T-cell (primary cell): ENCODE results near the gene ISCU. TPM values are rescaled to one million over a fixed set of nuclear protein-coding genes. Genes with fewer than 3 reads are reported as not detected.

ENCODE experiments used
- ATAC-seq, 4 experiments: fragments of 200-7000 bp in 3 of 4; fragments of 150-1000 bp in 1 of 4; cut with Tn5 transposase; replicated peaks in 1 of 4; 1 replicate in 3 of 4; 2 replicates in 1 of 4; pipeline ENCODE4 v1.10.0; 2021; ENCODE audit warnings: moderate library complexity in 3 of 4, mild to moderate bottlenecking in 2 of 4, moderate number of reproducible peaks in 1 of 4
- CTCF ChIA-PET, 2 donors: fragments of 300-600 bp; sonication (Branson Sonifier 250); formaldehyde crosslinking; loops; one replicate each; lab custom pipeline; 2022; ENCODE audit warnings: antibody characterized with exemption in 2 of 2; lab: Charles Lee
- POLR2A ChIA-PET, 2 donors: fragments of 300-600 bp; sonication (Branson Sonifier 250); formaldehyde crosslinking; loops; one replicate each; lab custom pipeline; 2022; ENCODE audit warnings: antibody characterized with exemption in 2 of 2; lab: Charles Lee
- DNase-seq, 35 experiments: peaks; one replicate each; pipeline versions ENCODE4 v3.0.0 to v3.0.0-alpha.2; 2013 to 2023
- H3K27ac ChIP-seq: one replicate; pipeline ENCODE4 v1.5.1; 2013; ENCODE audit warnings: low read length
- H3K27me3 ChIP-seq, 2 experiments: replicated peaks in 1 of 2; 1 replicate in 1 of 2; 2 replicates in 1 of 2; pipeline versions ENCODE4 v1.6.1 to v1.7.0; 2013; ENCODE audit warnings: low read length in 1 of 2, mixed read lengths in 1 of 2; ENCODE audit not compliant: control insufficient read depth in 2 of 2, insufficient read depth in 2 of 2; ENCODE audit errors: extremely low read depth in 1 of 2
- H3K36me3 ChIP-seq, 2 donors: 1 replicate in 1 of 2; 2 replicates in 1 of 2; pipeline versions ENCODE4 v1.6.1 to v1.7.0; 2013; ENCODE audit warnings: low read length in 1 of 2; ENCODE audit not compliant: control insufficient read depth in 2 of 2, insufficient read depth in 1 of 2; ENCODE audit errors: extremely low read depth in 1 of 2
- H3K4me1 ChIP-seq, 2 experiments: 1 replicate in 1 of 2; 2 replicates in 1 of 2; pipeline versions ENCODE4 v1.6.1 to v1.7.0; 2013; ENCODE audit warnings: low read length in 2 of 2, mixed read lengths in 1 of 2; ENCODE audit not compliant: insufficient read depth in 2 of 2, control insufficient read depth in 1 of 2; ENCODE audit errors: extremely low read depth in 1 of 2
- H3K4me3 ChIP-seq, 2 donors: 1 replicate in 1 of 2; 2 replicates in 1 of 2; pipeline versions ENCODE4 v1.5.1 to v1.7.0; 2013; ENCODE audit warnings: mild to moderate bottlenecking in 2 of 2, low read length in 1 of 2, moderate library complexity in 1 of 2; ENCODE audit not compliant: control insufficient read depth in 1 of 2; ENCODE audit errors: extremely low read depth in 1 of 2
- H3K9me3 ChIP-seq: 2 replicates; pipeline ENCODE4 v1.7.0; 2013
- H3K27ac Mint-ChIP-seq, 2 donors: one replicate each; pipeline ENCODE4 v1.8.0; 2020 to 2021; ENCODE audit warnings: mild to moderate bottlenecking in 2 of 2, mixed read lengths in 2 of 2
- H3K27me3 Mint-ChIP-seq, 2 donors: one replicate each; pipeline ENCODE4 v1.8.0; 2021 to 2022; ENCODE audit warnings: mixed read lengths in 2 of 2
- H3K36me3 Mint-ChIP-seq: one replicate; pipeline ENCODE4 v1.8.0; 2021; ENCODE audit warnings: mixed read lengths
- H3K4me1 Mint-ChIP-seq, 3 donors: one replicate each; pipeline ENCODE4 v1.8.0; 2020 to 2022; ENCODE audit warnings: mixed read lengths in 3 of 3, mild to moderate bottlenecking in 1 of 3
- H3K4me3 Mint-ChIP-seq, 3 donors: one replicate each; pipeline ENCODE4 v1.8.0; 2020 to 2022; ENCODE audit warnings: mild to moderate bottlenecking in 3 of 3, mixed read lengths in 3 of 3, moderate library complexity in 3 of 3
- H3K9me3 Mint-ChIP-seq, 3 donors: one replicate each; pipeline ENCODE4 v1.8.0; 2020 to 2022; ENCODE audit warnings: mixed read lengths in 3 of 3
- WGBS: methylation state at CpG from one replicate; pipeline ENCODE4 v1.1.5; 2013; ENCODE audit warnings: missing lambda C conversion rate; ENCODE audit not compliant: insufficient coverage; 5-methylcytosine and 5-hydroxymethylcytosine counted together
- total RNA-seq, 35 experiments: library from RNA in 6 of 35; stranded (reverse) in 6 of 35; fragments of 120-200 nt in 1 of 35; gene quantifications; one replicate each; pipeline versions ENCODE4 v1.2.1 to v1.2.4 and lab custom pipeline; 2013 to 2026

Gene ISCU
- total RNA-seq, 5 donors from 2014 or later (not counting 1 experiment from before 2014, with no cell fraction given), result 108 to 190 (median 130) TPM

DNA sequence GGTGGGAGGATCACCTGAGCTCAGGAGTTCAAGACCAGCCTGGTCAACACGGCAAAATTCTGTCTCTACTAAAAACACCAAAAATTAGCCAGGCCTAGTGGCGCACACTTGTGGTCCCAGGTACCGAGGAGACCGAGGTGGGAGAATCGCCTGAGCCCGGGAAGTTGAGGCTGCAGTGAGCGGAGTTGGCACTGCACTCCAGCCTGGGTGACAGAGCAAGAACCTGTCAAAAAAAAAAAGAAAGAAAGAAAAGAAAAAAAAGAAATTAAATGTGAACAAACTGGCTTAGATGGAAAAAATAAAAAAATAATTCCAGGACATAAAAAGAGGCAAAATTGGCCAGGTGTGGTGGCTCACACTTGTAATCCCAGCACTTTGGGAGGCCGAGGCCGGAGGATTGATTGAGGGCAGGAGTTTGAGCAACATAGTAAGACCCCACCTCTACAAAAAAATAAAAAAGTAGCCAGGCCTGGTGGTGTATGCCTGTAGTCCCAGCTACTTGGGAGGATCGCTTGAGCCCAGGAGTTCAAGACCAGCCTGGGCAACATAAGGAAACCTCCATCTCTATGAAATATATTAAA lies 32.0 kb downstream of the ISCU start:
- Histone ChIP-seq H3K4me3 (no peak overlapping the region), H3K36me3 (no peaks in the 10 kb centered on the region), H3K9me3 (no peaks in the 10 kb centered on the region), H3K4me1 (no peaks in the 10 kb centered on the region), H3K27ac (no peak overlapping the region), H3K27me3 (peaks cover 0 to 5% of the 10 kb centered on the region in 2 experiments)
- Mint-ChIP-seq H3K27ac (no peak overlapping the region), H3K27me3 (no peaks in the 10 kb centered on the region), H3K4me3 (no peak overlapping the region), H3K4me1 (no peaks in the 10 kb centered on the region), H3K9me3 (no peaks in the 10 kb centered on the region), H3K36me3 (no peaks in the 10 kb centered on the region)
- ATAC-seq (no peak), DNase-seq (no peak)
- CTCF ChIA-PET, result interaction anchor here in 1 of 2 donors (0.7 kb wide), 1 partner anchor 10 kb away, joined by 3 read pairs; no protein-coding TSS in a partner anchor
- POLR2A ChIA-PET, result no interaction called here
- WGBS, result 96% methylated on average over 4 of the region's 10 CpGs

DNA sequence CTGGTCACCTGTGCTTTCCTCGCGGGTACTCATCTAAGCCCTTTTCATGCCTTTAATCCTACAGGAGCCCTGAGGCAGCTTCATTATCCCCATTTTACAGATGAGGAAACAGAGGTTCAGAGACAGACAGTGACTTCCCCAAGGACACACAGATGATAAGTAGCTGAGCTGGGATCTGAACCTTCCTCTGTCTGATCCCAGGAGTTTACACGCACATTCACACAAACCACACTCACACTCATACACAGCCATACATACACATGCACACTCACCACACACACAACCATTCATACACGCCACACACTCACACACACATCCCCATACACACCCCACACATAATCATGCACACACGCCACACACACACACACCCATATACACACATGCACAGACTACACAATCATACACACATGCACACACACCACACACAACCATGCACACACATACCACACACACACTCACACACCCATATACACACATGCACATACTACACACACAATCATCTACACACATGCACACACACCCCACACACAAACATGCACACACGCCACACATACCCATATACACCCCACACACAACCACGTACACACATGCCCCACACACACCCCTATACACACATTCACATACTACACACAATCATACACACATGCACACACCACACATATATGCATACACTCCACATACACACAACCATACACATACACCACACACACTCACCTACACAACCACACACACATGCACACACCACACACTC lies 32.7 kb downstream of the ISCU start:
- no peaks in the 10 kb centered on the region for H3K36me3 ChIP-seq
- H3K27ac ChIP-seq, result no peak overlapping the region
- H3K27ac Mint-ChIP-seq, result no peak overlapping the region
- H3K9me3 Mint-ChIP-seq, result no peaks in the 10 kb centered on the region
- no peaks in the 10 kb centered on the region for H3K27me3 Mint-ChIP-seq
- H3K4me1 Mint-ChIP-seq, result no peaks in the 10 kb centered on the region
- DNase-seq (no peak), ATAC-seq (no peak)
- no peak overlapping the region for H3K4me3 Mint-ChIP-seq
- H3K4me3 ChIP-seq, result no peak overlapping the region
- POLR2A ChIA-PET, result no interaction called here
- H3K9me3 ChIP-seq, result no peaks in the 10 kb centered on the region
- H3K27me3 ChIP-seq, result no peaks in the 10 kb centered on the region
- H3K36me3 Mint-ChIP-seq, result no peaks in the 10 kb centered on the region
- H3K4me1 ChIP-seq, result no peaks in the 10 kb centered on the region
- WGBS, result 96% methylated on average over 5 of the region's 7 CpGs
- CTCF ChIA-PET, result interaction anchor here in 1 of 2 donors (0.7 kb wide), 1 partner anchor 9 kb away, joined by 3 read pairs; no protein-coding TSS in a partner anchor

DNA sequence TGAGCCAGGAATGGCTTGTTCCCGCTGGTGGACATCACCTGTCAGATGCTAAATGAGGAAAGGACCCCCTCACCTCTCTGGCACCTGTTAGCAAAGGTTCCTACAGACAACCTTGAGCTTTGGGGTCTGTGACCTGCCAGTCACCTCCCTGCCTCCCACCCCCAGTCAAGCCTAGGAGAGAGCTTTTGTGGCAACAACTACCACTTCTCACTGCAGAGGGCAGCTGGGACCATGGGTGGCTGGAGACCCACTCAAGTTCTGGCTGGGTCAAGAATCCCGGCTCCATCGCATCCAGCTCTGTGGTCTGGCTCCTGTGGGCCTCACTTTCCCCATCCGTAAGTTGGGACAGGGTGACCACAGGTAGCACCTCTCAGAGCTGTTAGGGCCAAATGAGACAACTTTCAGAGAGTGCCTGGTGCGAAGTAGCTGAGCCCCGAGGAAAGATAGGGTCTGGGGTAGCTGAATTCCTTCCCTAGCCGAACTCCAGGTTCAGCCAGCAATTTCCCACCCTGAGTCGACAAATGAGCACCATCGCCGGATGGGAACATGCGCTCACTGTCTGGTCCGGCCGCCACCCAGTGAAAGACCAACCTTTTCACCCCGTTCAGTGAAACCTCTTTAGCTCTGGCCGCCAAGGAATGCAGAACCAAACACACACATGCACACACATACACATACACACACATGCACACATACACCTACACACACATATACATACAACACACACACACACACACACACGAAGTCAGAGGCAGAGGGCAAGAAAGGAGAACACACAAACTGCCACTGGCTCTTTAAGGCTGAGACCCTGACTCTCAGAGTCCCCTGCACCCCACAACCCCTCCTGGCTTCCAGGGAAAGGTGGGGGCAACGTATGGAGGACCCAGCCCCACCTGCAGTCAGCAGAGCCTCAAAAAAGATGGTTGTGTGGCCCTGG lies 33.6 kb downstream of the ISCU start:
- Histone ChIP-seq H3K27me3 (no peaks in the 10 kb centered on the region), H3K9me3 (no peaks in the 10 kb centered on the region), H3K36me3 (no peaks in the 10 kb centered on the region), H3K27ac (no peak overlapping the region), H3K4me3 (no peak overlapping the region), H3K4me1 (no peaks in the 10 kb centered on the region)
- DNase-seq (no peak), ATAC-seq (no peak)
- no peaks in the 10 kb centered on the region for H3K27me3 Mint-ChIP-seq
- ChIA-PET POLR2A (interaction anchor here in 1 of 2 donors (0.6 kb wide), 1 partner anchor 28 kb away, joined by 4 read pairs; no protein-coding TSS in a partner anchor), CTCF (interaction anchor here in 1 of 2 donors (0.6 kb wide), 1 partner anchor 45 kb away, joined by 3 read pairs; no protein-coding TSS in a partner anchor)
- no peak overlapping the region for H3K27ac Mint-ChIP-seq
- no peaks in the 10 kb centered on the region for H3K9me3 Mint-ChIP-seq
- no peaks in the 10 kb centered on the region for H3K36me3 Mint-ChIP-seq
- 78% methylated on average over 12 of the region's 17 CpGs for WGBS
- no peaks in the 10 kb centered on the region for H3K4me1 Mint-ChIP-seq
- H3K4me3 Mint-ChIP-seq, result no peak overlapping the region

DNA sequence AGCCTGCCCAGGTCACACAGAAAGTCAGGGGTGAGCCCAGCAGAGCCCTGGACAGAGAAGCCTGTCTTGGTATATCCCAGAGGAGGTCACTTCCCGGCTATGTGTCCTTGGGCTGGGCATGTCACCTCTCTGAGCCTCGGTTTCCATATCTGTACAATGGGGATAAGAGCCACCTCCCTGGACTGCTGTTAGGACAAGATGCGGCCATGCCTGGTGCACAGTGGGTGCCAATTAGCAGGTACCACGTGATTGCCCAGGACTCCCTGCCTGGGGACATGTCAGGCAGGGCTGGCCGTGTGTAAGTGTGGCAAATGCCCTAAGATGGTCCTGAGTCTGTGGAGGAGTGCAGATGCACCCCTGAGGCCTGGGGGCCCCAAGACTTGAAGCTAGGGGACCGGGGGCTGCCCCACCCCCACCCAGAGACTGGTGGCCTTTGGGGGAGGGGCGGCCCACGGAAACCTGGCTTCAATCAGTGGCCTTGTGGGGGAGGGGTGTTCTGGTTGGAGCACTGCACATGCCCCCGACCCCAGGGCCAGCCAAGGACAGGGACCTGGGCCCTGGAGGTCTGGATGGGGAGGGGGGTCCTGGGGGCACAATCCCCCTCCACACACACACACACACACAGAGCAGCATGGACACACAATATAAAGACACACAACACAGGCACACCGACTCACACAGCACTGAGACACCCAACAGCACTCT lies 34.6 kb downstream of the ISCU start:
- no peak for DNase-seq
- POLR2A ChIA-PET, result no interaction called here
- 87% methylated on average over 6 of the region's 10 CpGs for WGBS
- Histone ChIP-seq H3K9me3 (no peaks in the 10 kb centered on the region), H3K4me1 (no peaks in the 10 kb centered on the region), H3K4me3 (no peak overlapping the region), H3K27me3 (no peaks in the 10 kb centered on the region), H3K27ac (no peak overlapping the region), H3K36me3 (no peaks in the 10 kb centered on the region)
- CTCF ChIA-PET, result no interaction called here
- Mint-ChIP-seq H3K36me3 (no peaks in the 10 kb centered on the region), H3K27ac (no peak overlapping the region), H3K4me1 (no peaks in the 10 kb centered on the region), H3K9me3 (no peaks in the 10 kb centered on the region), H3K27me3 (no peaks in the 10 kb centered on the region), H3K4me3 (no peak overlapping the region)
- no peak for ATAC-seq

DNA sequence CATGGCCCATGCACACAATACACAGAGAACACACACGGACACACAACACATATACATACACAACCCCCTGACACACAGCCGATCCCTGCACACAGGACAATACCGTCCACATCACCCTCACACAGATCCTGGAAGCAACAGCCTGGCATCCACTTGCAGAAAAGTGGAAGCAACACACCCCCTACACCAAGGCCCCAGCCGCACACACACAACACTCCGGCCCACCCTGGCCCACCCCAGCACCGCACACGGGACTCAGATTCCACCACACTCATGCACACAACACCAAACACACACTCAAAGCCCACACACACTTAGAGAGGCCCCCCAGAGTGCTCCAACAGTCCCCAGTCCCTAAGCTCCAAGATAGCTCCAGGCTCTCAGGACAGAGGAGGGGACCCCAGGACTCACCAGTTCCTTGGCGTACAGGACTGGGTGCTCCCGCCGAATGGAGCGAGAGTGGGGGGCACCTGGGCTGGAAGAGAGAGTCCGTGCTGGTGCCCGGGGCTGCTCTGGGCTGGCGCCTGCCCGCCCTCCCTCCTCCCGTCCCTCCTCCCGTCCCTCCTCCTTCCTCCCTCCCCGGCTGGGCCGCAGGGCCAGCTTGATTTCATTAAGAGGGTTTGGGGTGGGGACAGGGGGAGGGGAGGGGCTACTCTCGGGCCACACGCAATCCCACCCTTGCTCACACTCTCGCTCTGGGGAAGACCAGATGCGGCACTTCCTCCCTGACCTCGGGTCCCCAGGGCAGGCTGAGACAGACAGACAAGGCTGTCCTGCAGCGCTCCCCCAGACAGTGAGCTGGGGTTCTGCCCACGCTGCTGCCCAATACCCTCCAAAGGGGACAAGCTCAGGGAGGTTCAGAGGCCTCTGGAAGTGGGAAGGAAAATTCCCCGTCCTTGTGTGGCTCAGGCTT lies 35.4 kb downstream of the ISCU start, which contains the start of gene TMEM119:
Gene TMEM119, minus strand, starts transcription at position 526 of the 913 bp plus-strand sequence. CDS start 5,701 bp downstream, outside the sequence.
- no peak within 1 kb of the TSS for H3K27ac ChIP-seq
- CTCF ChIA-PET, result interaction anchor here in 1 of 2 donors (0.6 kb wide), 1 partner anchor 206 kb away, joined by 5 read pairs; no protein-coding TSS in a partner anchor

More for the DNA sequence above, 35.4 kb downstream of the ISCU start, which contains the start of gene TMEM119:
- ATAC-seq (no peak), DNase-seq (no peak)
- POLR2A ChIA-PET, result interaction anchor here in 1 of 2 donors (0.6 kb wide), 1 partner anchor 283 kb away, joined by 3 read pairs; no protein-coding TSS in a partner anchor
- Mint-ChIP-seq H3K36me3 (no peaks in the 10 kb centered on the region), H3K27ac (no peak within 1 kb of the TSS), H3K4me3 (no peak within 1 kb of the TSS), H3K9me3 (no peaks in the 10 kb centered on the region), H3K4me1 (no peaks in the 10 kb centered on the region), H3K27me3 (no peaks in the 10 kb centered on the region)
- Histone ChIP-seq H3K27me3 (no peaks in the 10 kb centered on the region), H3K4me1 (no peaks in the 10 kb centered on the region), H3K9me3 (no peaks in the 10 kb centered on the region), H3K36me3 (no peaks in the 10 kb centered on the region), H3K4me3 (no peak within 1 kb of the TSS)
- WGBS, result 80% methylated on average over 11 of the region's 27 CpGs
